HL-60 (cell line): ENCODE measurements around the gene TCF3.

Experiments
- POLR2AphosphoS5 ChIP-seq: IDR thresholded peaks from 2 replicates; pipeline ENCODE4 v1.6.1; 2012; ENCODE audit warnings: low read depth
- REST ChIP-seq: IDR thresholded peaks from 2 replicates; pipeline ENCODE4 v1.6.1; 2012; ENCODE audit warnings: low read depth; ENCODE audit not compliant: insufficient replicate concordance
- SPI1 ChIP-seq: IDR thresholded peaks from 2 replicates; pipeline ENCODE4 v1.6.1; 2012; ENCODE audit warnings: low read depth, mild to moderate bottlenecking, borderline replicate concordance
- TF ChIP-seq, protein P1 (sequence below): IDR thresholded peaks from one replicate; pipeline ENCODE4 v1.5.1; 2011; ENCODE audit warnings: low read length, control low read depth, inconsistent platforms; ENCODE audit not compliant: insufficient read depth

DNA sequence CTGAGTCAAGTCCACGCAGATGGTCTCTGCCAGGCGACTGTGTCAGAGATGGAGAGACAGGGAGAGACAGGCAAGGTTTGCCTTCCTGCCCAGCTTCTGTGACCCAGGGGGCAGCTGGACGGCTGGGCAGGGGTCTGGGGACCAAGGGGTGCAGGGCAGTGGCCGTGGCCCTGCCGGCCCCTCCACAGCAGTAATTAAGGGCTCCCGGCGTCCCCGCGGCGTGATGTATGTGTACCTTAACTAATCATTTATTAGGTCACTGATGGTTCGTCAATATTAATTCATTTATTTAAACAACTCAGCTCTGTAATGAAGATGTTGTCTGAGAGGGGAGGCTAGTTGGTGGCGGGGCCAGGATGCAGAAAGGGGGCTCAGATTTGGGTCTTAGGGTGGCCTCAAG, 28.6 kb upstream of the TCF3 start:
- TF ChIP-seq, protein P1, sequence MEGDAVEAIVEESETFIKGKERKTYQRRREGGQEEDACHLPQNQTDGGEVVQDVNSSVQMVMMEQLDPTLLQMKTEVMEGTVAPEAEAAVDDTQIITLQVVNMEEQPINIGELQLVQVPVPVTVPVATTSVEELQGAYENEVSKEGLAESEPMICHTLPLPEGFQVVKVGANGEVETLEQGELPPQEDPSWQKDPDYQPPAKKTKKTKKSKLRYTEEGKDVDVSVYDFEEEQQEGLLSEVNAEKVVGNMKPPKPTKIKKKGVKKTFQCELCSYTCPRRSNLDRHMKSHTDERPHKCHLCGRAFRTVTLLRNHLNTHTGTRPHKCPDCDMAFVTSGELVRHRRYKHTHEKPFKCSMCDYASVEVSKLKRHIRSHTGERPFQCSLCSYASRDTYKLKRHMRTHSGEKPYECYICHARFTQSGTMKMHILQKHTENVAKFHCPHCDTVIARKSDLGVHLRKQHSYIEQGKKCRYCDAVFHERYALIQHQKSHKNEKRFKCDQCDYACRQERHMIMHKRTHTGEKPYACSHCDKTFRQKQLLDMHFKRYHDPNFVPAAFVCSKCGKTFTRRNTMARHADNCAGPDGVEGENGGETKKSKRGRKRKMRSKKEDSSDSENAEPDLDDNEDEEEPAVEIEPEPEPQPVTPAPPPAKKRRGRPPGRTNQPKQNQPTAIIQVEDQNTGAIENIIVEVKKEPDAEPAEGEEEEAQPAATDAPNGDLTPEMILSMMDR = no peak
- TF ChIP-seq REST (no peak), POLR2AphosphoS5 (no peak), SPI1 (no peak)
